ENCODE results near the gene RBFOX2.

DNA sequence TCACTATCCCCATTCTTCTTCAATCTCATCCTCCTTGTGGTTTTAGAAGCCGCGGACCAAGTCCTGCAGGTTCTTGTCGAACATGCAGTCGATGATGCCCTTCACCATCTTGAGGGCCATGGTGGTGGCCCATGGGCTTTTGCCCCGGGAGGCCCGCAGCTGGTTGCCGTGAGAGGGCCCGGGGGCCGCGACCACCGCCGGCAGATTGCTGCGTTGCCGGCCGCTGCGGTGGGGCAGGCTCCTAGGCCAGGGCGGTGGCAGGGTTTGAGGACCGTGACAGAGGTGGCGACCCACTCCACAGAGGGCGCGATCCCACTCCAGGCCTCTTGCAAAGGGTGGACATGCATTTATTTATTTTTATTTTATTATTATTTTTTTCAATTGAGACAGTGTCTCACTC lies 244.0 kb downstream of the RBFOX2 start:
- TF ChIP-seq, protein P1, sequence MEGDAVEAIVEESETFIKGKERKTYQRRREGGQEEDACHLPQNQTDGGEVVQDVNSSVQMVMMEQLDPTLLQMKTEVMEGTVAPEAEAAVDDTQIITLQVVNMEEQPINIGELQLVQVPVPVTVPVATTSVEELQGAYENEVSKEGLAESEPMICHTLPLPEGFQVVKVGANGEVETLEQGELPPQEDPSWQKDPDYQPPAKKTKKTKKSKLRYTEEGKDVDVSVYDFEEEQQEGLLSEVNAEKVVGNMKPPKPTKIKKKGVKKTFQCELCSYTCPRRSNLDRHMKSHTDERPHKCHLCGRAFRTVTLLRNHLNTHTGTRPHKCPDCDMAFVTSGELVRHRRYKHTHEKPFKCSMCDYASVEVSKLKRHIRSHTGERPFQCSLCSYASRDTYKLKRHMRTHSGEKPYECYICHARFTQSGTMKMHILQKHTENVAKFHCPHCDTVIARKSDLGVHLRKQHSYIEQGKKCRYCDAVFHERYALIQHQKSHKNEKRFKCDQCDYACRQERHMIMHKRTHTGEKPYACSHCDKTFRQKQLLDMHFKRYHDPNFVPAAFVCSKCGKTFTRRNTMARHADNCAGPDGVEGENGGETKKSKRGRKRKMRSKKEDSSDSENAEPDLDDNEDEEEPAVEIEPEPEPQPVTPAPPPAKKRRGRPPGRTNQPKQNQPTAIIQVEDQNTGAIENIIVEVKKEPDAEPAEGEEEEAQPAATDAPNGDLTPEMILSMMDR (conservative IDR thresholded peaks at IDR 0.05 in 1 of 2, IDR thresholded peaks at IDR 0.05 in 1 of 2; ENCODE audit: extremely low read depth in 1 of 2, insufficient read depth in 1 of 2, low read depth in 1 of 2, low read length in 2 of 2) = no peak
- no peak for TF ChIP-seq EZH2 (IDR thresholded peaks at IDR 0.05; ENCODE audit: borderline replicate concordance, low read length)
